AG20443 (cell line): ENCODE measurements around the gene SFXN3.

Experiments
- DNase-seq: peaks from one replicate; pipeline ENCODE4 v3.0.0; 2012; ENCODE audit warnings: low spot score, mixed read lengths

The SFXN3 gene

GRCh38 chr10:101035916-101036702 is 5.1 kb downstream of the SFXN3 start:
- no peak for DNase-seq

- DNase-seq = no peak
Measured at GRCh38 chr10:101036726-101037125, 5.7 kb downstream of the SFXN3 start.

GRCh38 chr10:101038484-101038883 is 7.5 kb downstream of the SFXN3 start:
- DNase-seq = no peak

GRCh38 chr10:101040061-101040460 is 9.0 kb downstream of the SFXN3 start:
- DNase-seq = no peak

- no peak for DNase-seq
Measured at GRCh38 chr10:101040851-101041250, 9.8 kb downstream of the SFXN3 start.

- DNase-seq = peak; percentile 86
Measured at GRCh38 chr10:101041252-101041761, 10.3 kb downstream of the SFXN3 start.

- DNase-seq = no peak
Measured at GRCh38 chr10:101042118-101042517, 11.1 kb downstream of the SFXN3 start.

GRCh38 chr10:101042667-101043362 is 11.8 kb downstream of the SFXN3 start:
- peak; percentile 94 for DNase-seq

GRCh38 chr10:101043363-101043707 is 12.3 kb downstream of the SFXN3 start:
- DNase-seq = peak; percentile 28

- no peak for DNase-seq
Measured at GRCh38 chr10:101044117-101044516, 13.1 kb downstream of the SFXN3 start.

GRCh38 chr10:101046332-101047238 is 15.6 kb downstream of the SFXN3 start:
- DNase-seq = no peak

- DNase-seq = no peak
Measured at GRCh38 chr10:101047268-101047667, 16.2 kb downstream of the SFXN3 start.

- no peak for DNase-seq
Measured at GRCh38 chr10:101047961-101048892, 17.2 kb downstream of the SFXN3 start.

- peak; percentile 78 for DNase-seq
Measured at GRCh38 chr10:101050208-101051069, 19.4 kb downstream of the SFXN3 start.

- peak; percentile 65 for DNase-seq
Measured at GRCh38 chr10:101052285-101052684, 21.3 kb downstream of the SFXN3 start.

GRCh38 chr10:101053516-101053915 is 22.5 kb downstream of the SFXN3 start:
- peak; percentile 43 for DNase-seq

- no peak for DNase-seq
Measured at GRCh38 chr10:101054351-101054750, 23.3 kb downstream of the SFXN3 start.

- DNase-seq = no peak
Measured at GRCh38 chr10:101054876-101055275, 23.8 kb downstream of the SFXN3 start.

- no peak for DNase-seq
Measured at GRCh38 chr10:101055411-101055810, 24.4 kb downstream of the SFXN3 start.
